CD4-positive, alpha-beta T cell treated with Interleukin-6 for 4 hours (primary cell): Measurements from ENCODE around the gene CASP1.

Experiments
- DNase-seq: peaks from one replicate; pipeline ENCODE4 v3.0.0-alpha.2; 2020; ENCODE audit warnings: mixed read lengths

CASP1 gene

DNA sequence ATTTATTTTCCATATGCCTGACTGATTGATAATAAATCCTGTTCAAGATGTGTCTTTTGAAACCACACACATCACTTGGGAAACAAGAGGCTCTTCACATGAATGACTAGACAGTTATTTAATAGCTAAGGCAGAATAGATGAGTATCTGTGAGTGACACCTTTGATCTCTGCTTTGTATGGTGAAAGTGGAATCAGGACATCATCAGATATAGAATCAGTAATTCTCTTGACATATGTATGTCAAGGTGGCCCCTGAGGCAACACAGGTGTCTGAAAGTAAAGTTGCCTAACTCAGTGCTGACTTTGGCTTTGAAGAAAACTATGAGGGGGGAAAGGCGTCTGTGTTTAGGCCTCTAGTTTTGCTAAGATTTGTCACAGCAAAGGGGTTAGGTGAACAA is 55.1 kb downstream of the CASP1 start:
- no peak for DNase-seq
